NCI-H187 treated with DMSO at 0.1 percent for 48 hours (cell line): ENCODE data around the gene BBLN.
A peak's percentile ranks its signal among the peaks of the same experiment; 100 is the strongest.
"Not testable (repeated sequence)": the region's sequence is repeated elsewhere in the genome, so short reads cannot be mapped to it uniquely, and the experiment has no call there.

ENCODE experiments used
- DNase-seq: peaks from one replicate; lab custom pipeline; 2025; lab: John Stamatoyannopoulos, UW

Gene BBLN

DNA sequence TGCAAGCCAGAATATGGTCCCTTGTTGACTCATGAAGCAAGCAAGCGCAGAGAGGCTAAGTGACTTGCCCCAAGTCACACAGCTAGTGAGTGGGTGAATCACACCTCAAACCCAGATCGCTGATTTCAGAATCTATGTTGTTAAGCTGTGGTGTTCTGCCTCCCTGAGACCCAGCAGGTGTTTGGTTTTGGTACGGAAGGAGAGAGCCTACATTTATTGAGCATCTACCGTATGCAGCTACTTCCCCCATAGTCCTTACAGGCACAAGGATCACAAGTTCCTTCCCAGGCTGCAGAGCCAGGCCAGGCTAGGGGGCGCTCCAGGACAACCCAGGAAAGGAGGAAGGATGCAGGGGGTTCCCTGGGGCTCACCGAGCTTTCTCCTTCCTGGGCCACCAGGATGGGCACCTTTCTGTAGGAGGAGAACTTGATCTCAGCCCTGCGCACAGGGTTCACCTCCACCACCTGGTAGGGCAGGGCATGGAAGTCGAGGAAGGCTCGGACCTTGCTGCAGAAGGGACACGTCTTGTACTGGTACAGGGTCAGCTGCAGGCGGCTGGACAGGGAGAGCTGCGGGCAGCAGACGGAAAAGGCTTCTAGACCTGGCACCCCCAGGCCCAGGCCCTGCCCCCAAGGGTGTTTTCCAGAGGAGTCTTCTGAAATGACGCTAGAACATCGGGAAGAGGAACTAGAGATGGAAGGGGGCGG, 35.0 kb upstream of the BBLN start:
- DNase-seq: no peak

DNA sequence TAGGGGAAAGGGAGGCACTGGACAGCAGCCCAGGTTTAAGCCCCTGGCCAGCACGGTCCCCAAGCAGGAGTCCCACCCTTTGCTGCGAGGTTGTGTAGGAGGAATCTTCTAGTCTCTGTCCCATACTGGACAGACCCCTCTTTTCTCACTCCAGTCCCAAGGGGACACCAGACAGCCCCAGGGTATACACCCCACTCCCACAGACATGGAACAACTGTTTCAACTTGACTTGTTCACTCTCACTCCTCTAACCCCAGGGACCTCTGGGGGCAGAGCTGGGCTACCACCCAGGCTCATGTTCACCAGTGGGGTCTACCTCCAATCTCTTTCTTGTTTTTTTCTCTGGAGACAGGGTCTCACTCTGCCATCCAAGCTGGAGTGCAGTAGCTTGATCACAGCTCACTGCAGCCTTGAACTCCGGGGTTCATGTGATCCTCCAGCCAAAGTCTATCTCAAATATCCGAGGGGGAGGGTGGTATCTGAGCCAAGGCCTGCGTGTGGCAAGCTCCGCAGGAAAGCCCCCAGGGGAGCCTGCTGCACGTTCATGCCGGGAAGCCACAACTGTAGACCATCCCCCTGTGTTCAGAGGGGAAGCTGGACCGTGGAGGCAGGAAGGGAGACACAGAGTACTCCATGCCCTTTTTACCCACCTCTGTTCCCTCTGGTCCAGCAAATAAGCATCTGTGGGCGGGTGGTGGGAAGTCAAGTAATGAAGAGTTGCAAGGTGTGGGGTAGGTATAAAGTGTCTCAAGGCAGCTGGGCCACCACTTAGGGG, 34.3 kb upstream of the BBLN start:
- no peak for DNase-seq

DNA sequence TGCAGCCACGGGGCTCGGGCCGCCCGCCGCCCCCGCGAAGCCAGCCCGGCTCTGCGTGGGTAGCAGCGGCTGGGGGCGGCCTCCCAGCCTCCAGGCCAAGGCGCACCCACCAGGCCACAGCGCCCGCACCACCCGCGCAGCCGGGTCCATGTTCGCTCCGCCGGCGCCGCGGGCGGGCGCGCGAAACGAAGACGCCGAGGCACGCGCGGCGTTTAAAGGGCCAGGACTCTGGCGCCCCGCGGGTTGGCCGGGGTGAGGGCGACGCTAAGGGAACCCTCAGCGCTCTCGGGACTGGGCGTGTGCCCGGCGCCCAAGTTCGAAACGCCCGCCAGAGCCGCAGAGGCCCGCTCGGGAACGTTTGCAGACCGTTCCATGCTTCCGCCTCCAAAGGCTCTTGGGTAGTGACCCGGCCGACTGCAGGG, 32.5 kb upstream of the BBLN start, which contains the start of gene PTGES2:
Gene PTGES2 (minus strand): TSS at position 162 of the 422 bp plus-strand sequence. CDS start 12 bp downstream, at position 150.
- no peak for DNase-seq

DNA sequence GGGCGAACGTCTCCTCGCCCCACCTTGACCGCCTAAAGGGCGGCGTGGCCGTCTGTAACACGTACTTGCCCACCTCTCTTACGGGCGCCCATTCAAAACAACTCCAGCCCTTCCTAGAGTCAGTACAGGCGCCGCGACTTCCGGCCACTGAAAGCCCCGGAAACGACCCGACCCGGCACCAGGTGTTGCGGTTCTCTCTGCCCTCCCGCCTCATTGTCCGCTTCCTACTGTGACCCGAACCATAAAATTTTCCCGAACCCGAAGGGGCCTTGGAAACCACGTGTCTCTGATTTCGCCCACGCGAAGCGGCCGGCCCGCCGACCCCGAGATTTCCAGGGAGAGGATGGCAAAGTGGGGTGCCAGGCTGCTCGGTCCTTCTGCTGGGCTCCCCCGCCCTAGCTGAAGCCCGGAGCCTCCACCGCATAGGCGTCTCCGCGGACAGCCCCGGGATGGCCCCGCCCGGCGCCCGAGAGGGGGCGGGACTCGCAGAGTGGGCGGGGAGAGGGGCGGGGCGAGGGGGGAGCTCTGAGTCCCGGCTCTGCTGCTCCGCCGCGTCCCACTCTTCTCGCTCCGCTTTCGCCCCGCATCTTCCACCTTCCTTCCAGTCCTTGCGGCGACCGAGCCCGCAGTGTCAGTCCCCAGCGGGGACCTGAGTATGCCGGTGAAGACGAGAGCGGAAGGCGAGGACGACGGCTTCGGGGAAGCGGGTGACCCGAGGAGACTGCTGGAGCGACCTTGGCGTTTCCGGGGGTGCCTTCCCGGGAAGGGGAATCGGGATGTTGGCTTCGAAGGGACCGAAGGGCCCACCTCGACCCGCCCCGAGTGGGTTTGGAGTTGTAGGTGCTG, 31.9 kb upstream of the BBLN start:
- peak; percentile 30 for DNase-seq

DNA sequence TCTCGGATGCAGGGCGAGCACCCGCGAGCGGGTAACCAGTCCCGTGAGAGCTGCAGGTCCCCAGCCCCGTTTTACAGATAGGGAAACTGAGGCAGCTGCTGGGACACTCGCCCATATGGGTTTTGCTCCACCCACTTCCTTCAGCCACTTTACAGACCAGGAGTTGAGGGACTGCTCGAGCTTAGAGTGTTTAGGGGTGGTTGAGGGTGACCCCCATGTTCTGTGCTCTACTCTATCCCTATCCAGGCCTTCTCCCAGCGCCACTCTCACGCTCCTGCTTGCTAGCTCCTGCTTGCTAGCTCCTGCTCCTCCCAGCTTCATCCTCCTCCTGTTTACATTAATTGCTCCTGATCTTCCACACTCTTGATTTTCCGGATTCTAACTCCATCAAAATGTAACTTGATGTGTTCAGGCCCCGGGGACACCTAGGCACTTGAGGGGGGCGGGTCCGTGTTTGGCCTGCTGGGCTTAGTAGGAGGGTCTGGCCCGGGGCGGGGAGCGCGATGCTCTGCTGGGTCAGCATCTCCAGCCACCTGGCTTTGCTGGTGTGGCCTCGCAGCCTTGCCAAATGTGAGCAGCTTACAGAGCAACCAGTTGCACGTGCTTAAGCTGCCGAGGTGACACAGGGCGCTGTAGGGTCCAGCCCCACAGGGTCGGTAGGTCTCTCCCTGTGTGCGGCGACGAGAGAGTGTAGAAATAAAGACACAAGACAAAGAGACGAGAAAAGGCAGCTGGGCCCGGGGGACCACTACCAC, 31.1 kb upstream of the BBLN start:
- DNase-seq: no peak

DNA sequence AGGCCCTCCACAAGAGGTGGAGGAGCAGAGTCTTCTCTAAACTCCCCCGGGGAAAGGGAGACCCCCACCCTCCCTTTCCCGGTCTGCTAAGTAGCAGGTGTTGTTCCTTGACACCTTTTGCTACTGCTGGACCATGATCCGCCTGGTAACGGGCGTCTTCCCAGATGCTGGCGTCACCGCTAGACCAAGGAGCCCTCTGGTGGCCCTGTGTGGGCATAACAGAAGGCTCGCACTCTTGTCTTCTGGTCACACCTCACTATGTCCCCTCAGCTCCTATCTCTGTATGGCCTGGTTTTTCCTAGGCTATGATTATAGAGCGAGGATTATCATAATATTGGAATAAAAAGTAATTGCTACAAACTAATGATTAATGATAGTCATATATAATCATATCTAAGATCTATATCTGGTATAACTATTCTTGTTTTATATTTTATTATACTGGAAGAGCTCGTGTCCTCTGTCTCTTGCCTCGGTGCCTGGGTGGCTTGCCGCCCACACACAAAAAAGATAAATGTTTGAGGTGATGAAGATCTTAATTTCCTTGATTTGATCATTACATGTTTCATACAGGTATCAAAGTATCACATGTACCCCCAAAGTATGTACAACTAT, 30.0 kb upstream of the BBLN start:
- DNase-seq: not testable (repeated sequence)

DNA sequence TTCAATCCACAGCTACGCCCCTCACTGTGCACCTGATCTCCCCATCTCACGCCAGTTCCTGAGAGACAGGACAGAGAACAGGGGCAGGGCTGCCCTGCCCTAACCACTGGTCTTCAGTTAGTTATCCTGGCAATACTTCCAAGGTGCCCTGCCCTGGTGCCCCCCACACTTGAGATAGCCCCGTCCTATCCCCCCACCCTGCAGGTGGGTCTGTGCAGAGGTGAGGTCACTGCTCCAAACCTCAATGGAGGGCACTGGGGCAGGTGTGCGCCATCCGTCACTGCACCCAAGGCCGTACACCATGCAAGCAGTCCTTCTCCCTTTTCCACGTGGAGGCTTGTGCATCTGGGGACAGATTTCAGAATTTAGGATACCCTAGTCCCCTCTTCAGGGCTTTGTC, 29.4 kb upstream of the BBLN start:
- not testable (repeated sequence) for DNase-seq

DNA sequence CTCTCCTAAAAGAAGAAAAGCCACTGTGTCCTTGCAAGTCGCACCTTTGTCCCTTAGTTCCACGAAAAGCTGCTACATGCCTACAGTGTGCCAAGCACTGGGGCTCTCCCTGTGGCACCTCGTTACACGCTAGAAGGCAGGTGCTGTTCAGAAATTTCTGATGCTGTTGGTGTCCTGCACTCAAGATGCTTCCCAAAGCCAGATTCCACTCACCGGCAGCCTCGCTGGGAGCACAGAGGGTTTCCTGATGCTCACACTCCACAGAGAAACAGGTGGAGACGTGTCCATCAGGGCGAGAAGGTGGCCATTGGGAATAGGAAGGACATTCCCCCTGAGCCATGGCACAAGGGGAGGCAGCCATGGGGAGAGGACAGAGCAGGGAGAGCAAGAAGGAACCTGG, 28.7 kb upstream of the BBLN start:
- not testable (repeated sequence) for DNase-seq

DNA sequence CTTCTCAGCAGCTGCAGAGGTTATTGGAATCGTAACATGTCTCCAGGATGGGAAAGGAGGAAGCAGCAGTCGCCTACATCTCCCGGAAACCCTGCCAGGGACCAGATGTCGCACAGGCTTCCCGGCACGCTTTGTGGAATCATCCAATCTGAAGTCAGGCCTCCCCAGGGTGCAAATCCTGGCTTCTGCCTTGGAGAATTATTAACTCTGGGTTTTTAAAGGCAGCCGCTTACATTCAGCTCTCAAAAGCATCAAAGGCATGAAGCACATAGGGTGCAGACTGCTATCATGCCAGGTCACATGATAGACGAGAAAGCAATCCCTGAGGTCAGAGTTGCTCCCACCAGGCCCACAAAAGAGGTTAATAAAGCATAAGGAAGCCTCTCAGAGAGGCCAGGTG, 27.9 kb upstream of the BBLN start:
- not testable (repeated sequence) for DNase-seq

DNA sequence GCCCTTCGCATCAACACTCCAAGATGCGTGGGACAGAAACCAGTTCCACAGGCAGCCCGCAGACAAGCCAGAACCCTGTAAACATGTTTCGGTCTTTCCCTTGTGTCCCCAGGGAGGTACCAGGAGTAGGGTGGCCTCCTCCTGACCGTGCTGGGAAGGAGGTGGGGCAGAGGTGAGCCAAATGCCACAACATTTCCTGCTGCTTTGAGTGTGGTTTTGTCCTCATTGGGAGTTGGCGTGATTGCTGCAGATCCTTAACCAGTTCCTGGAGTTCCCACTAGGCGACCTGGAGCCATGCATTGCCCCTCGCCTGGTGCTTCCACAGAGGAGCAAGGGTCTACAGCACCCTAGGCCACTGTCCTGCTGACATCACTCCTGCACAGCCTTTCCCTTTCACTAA, 24.5 kb upstream of the BBLN start:
- DNase-seq: not testable (repeated sequence)

DNA sequence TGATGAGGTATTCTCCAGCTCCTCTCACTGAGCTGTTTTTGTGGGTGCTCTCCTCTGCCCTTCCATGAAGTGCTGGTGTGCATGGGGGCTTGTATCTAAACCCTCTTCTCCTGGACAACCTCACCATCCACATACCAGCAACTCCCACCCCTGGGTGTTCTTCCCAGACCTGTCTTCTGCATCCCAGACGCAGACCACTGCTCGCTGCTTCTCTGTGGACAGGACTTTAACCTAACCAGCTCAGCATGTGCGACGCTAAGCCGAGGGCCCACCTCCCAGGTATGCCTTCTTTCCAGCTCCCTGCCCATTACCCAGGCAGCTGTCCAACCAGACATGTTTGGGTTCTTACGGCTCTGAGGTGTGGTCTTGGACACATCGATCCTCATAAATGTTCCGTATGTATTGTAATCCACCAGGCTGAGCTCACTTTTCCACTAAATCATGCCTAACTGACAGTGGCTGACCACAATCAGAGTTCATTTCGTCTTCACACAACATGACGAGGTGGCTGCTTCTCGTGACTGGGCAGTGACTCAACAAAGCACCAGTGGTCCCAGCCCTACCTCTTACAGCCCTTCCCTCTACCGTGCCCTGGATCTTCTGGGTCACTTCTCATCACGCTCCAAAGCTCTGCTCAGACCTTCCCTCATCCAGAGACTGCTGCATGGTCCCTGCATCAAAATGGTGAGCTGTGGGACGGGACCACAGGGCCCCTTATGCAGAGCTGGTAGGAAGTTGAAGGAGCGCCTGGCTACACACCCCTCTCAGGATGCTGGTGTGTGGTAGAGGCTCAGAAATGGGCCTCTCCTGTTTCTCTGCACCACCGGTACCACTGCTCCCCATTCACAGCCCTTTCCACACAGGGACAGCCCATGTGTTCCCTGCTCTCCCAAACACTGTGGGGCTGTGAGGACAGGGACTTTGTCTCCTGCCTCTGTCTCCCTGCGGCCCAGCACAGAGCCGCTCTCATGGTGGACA, 23.0 kb upstream of the BBLN start:
- DNase-seq: no peak

DNA sequence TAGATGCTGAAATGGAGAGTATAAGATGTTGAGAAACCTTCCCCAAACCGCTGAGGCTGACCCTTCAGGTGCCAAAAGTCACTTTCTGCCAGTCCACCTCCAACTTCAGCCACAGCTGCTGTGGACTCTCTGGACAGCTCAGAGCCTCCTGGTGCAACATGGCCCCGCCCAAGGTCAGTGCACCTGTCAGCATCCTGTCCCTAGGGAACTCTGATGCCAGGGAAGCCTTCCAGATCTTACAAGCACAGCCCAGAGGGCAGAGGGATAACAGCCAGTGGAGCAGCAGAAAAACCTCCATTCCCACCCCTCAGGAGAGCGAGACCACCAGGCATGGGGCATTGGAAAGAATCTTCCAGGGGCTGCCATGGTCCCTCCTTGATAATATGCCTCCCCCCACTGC, 22.1 kb upstream of the BBLN start:
- DNase-seq: no peak

DNA sequence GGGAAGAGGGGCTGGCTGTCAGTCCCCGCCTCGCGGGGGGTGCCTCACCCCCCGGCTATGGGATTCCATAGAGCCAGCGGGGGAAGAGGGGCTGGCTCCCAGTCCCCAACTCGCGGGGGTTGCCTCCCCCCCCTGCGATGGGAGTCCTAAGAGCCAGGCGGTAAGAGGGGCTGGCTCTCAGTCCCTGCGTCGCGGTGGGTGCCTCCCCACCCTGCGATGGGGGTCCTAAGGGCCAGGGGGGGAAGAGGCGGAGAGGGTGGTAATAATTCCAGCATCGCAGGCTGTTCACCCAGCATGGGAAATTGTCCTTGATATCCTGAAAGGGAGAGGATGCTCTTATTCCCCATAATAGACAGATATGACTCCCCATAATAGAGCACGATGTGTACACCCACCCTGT, 20.4 kb upstream of the BBLN start:
- DNase-seq: no peak

DNA sequence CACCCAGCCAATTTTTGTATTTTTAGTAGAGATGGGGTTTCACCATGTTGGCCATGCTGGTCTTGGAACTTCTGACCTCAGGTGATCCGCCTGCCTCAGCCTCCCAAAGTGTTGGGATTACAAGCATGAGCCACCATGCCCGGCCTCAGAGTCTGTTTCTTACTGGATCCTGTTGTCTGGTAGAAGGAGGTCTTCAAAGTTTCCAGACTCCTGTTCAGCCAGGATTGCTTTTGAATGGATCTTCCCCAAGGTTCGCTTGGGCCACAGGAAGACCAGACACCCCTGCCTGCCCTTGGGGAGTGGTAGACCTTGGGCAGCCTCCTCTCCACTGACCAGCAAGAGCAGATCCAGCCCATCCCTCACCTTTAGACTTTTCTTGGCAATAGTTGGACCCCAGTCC, 18.5 kb upstream of the BBLN start:
- no peak for DNase-seq

DNA sequence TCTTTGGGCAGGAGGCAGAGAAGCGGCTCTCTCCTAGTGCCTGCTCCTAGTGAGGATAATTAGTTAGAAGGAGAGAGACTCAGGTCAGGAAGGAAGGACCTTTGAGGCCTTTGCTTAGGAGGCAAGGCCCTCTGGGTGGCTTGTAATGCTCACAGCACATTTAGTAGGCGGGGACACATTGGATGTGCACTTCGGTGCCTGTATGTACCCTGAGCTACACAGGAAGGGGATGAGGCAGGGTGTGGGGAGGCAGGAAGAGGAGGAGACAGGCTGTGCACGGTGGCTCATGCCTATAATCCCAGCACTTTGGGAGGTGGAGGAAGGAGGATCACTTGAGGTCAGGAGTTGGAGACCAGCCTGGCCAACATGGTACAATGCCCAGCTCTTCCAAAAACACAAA, 18.0 kb upstream of the BBLN start:
- no peak for DNase-seq

DNA sequence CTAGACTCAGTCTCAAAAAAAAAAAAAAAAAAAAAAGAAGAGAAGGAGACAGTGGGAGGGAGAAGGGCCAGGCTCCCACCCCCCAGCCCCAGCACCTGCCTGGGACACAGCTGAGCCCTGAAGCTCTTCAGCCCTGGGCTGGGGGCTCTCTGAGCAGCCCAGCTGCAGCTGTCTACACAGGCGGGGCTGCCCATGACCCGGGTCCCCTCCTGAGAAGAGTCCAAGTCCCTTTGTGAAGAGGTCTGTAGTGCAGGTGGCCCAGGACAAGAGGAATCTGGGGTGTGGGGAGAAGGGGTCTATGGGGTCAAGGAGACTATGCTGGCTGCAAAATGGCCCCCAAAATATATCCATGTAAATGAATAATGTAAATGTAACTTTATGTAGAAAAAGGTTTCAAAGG, 17.5 kb upstream of the BBLN start:
- DNase-seq: no peak

DNA sequence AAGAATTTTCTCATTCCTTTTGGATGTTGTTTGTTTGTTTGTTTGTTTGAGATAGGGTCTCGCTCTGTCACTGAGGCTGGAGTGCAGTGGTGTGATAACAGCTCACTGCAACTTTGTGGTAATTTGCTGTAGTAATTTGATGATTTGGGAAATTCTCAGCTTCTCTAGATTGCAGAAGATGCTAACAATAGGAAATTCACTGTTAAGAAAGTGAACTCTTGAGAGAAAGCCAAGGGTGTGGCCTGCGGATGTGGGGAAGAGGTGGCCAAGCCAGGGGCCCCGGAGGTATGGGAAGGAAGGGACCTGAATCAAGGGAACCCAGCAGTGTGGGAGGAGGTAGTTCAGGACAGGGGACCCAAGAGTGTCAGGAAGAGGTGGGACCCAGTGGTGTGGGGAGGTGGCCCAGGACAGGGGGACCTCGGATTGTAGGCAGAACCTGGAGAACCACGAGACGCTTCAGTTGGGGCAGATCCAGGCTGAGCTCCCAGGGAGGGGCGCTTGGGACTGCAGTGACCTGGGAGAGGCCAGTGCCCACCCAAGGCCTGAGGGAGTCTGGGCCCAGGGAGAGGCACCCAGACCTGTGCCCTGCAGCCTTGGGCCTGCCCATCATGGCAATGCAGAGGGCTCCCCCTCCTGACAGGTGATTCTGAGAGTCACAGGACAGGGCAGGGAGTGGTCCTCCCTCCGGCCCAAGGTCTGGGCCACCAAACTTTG, 16.4 kb upstream of the BBLN start:
- DNase-seq: no peak

DNA sequence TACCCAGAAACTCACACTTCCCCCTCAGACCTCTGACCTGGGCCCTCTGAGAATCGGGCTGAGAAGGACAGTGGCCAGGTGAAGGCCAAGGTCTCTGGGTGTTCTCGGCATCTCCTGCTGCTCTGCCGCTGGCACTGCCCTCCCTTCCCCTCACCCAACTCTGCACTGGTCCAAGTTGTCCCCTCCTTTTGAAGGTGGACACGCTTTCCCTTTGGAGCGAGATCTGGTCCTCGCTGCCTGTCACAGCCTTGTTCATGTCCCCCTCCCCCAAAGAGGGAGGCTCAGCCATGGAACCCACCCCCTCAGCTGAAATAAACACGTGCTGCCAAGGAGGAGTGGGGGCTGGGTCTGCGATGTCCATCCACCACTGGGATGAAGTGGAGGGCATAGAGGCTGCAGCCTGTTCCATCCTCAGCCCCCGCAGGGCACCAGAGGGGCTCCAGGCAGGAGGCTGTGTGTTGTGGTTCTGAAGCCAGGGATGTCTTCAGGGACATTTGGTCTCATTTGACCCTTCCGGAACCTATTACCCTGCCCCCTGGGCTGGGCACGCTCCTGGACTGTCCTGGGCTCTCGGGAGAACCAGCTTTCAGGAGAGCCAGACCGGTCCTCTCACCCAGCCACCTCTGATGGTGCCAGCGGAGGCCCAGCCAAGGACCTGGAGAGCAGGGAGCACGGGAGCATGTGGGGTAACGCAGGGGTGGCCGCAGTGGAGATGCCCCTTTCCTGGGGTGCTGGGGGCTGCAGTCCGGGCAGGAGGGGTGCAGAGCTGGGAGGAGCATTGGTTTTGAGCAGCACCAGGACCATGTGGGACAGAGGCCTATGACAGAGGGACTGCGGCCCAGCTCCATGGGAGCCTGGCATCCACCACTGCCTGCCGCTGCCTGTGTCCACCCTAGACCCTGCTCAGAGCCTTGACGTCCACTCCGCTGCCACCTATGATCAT, 15.6 kb upstream of the BBLN start:
- no peak for DNase-seq
